ENCODE measurements around the gene CCND1.

Gene CCND1

GRCh38 chr11:69702769-69703452, 62.0 kb downstream of the CCND1 start:
- no peak overlapping the region for H2BK12ac ChIP-seq (ENCODE audit: low read length)
- WGBS (ENCODE audit: extremely low coverage, insufficient coverage, insufficient read length), result no CpG with 5 or more reads among the region's 45 CpGs
- H4K91ac ChIP-seq (ENCODE audit: low read depth, low read length), result no peak overlapping the region

DNA sequence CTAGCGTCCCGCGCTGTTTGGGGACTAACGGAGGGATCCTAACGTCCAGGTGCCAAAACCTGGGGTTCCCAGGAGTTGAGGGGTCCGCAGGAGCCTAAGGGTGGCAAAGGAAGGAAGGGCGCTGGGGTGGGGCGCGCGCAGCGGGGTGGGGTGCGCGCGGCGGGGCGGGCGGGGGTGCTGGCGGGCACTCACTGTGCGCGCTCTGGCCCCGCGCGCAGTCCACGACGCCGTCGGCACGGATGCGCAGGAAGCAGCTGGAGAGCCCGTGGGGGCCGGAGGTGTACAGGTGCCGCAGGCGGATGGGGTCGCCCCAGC, 62.5 kb downstream of the CCND1 start:
- H4K91ac ChIP-seq (ENCODE audit: low read depth, low read length), result no peak overlapping the region
- no peak overlapping the region for H3K4ac ChIP-seq (ENCODE audit: low read depth, low read length)
- no peak overlapping the region for H4K12ac ChIP-seq (ENCODE audit: low read depth, low read length)
- H3K27me3 ChIP-seq (ENCODE audit: insufficient read depth, low read length), result peaks cover 45% of the 10 kb centered on the region
- H2AFZ ChIP-seq (ENCODE audit: insufficient read depth, low read length, poor library complexity), result no peak overlapping the region
- H3K23ac ChIP-seq (ENCODE audit: low read length), result no peak overlapping the region
- H3K18ac ChIP-seq (ENCODE audit: low read length), result no peak overlapping the region
- H2BK5ac ChIP-seq (ENCODE audit: low read depth, low read length, poor library complexity), result no peak overlapping the region
- no peak overlapping the region for H3K14ac ChIP-seq (ENCODE audit: low read length)
- H3K4me2 ChIP-seq (ENCODE audit: low read length), result no peak overlapping the region
- no peak overlapping the region for H3K9ac ChIP-seq (ENCODE audit: low read length)
- H3K27ac ChIP-seq (ENCODE audit: low read depth, low read length), result no peak overlapping the region
- H4K8ac ChIP-seq (ENCODE audit: low read depth, low read length), result no peak overlapping the region
- H3K4me3 ChIP-seq (ENCODE audit: low read depth, low read length), result no peak overlapping the region
- peaks cover 3% of the 10 kb centered on the region for H3K9me3 ChIP-seq (ENCODE audit: insufficient read depth, low read depth, low read length)
- no peak for DNase-seq
- no CpG with 5 or more reads among the region's 34 CpGs for WGBS (ENCODE audit: extremely low coverage, insufficient coverage, insufficient read length)
- no peak overlapping the region for H2AK5ac ChIP-seq (ENCODE audit: low read length)
- H3K36me3 ChIP-seq (ENCODE audit: control insufficient read depth in 1 of 2, insufficient read depth in 2 of 2, low read length in 2 of 2), result no peaks in the 10 kb centered on the region
- H2BK120ac ChIP-seq (ENCODE audit: insufficient read depth, low read length, poor library complexity), result no peak overlapping the region
- no peak overlapping the region for H2BK12ac ChIP-seq (ENCODE audit: low read length)
- peaks cover 8 to 17% of the 10 kb centered on the region in 2 experiments for H3K4me1 ChIP-seq (ENCODE audit: control insufficient read depth in 1 of 2, insufficient read depth in 2 of 2, low read length in 2 of 2)
- no peaks in the 10 kb centered on the region for H3K79me2 ChIP-seq (ENCODE audit: control insufficient read depth, insufficient read depth, low read length, poor library complexity)
- no peaks in the 10 kb centered on the region for H3K79me1 ChIP-seq (ENCODE audit: low read length)

More at GRCh38 chr11:69702769-69703452, 62.0 kb downstream of the CCND1 start:
- Histone ChIP-seq H3K27ac (ENCODE audit: low read depth, low read length) (no peak overlapping the region), H3K14ac (ENCODE audit: low read length) (no peak overlapping the region), H2BK5ac (ENCODE audit: low read depth, low read length, poor library complexity) (no peak overlapping the region), H4K12ac (ENCODE audit: low read depth, low read length) (no peak overlapping the region), H3K4me3 (ENCODE audit: low read depth, low read length) (no peak overlapping the region), H3K79me1 (ENCODE audit: low read length) (no peaks in the 10 kb centered on the region), H4K8ac (ENCODE audit: low read depth, low read length) (no peak overlapping the region), H3K23ac (ENCODE audit: low read length) (no peak overlapping the region), H2BK120ac (ENCODE audit: insufficient read depth, low read length, poor library complexity) (no peak overlapping the region), H3K4ac (ENCODE audit: low read depth, low read length) (no peak overlapping the region), H3K4me1 (ENCODE audit: control insufficient read depth in 1 of 2, insufficient read depth in 2 of 2, low read length in 2 of 2) (peaks cover 8 to 17% of the 10 kb centered on the region in 2 experiments), H2AFZ (ENCODE audit: insufficient read depth, low read length, poor library complexity) (no peak overlapping the region), H3K27me3 (ENCODE audit: insufficient read depth, low read length) (peaks cover 45% of the 10 kb centered on the region), H3K79me2 (ENCODE audit: control insufficient read depth, insufficient read depth, low read length, poor library complexity) (no peaks in the 10 kb centered on the region), H3K18ac (ENCODE audit: low read length) (no peak overlapping the region), H3K4me2 (ENCODE audit: low read length) (no peak overlapping the region), H3K9me3 (ENCODE audit: insufficient read depth, low read depth, low read length) (peaks cover 3% of the 10 kb centered on the region), H2AK5ac (ENCODE audit: low read length) (no peak overlapping the region), H3K36me3 (ENCODE audit: control insufficient read depth in 1 of 2, insufficient read depth in 2 of 2, low read length in 2 of 2) (no peaks in the 10 kb centered on the region), H3K9ac (ENCODE audit: low read length) (no peak overlapping the region)
- DNase-seq, result no peak
